GM21360 (cell line): ENCODE results near the gene MYO3B.

ENCODE experiments used
- ATAC-seq: cut with Tn5 transposase; IDR thresholded peaks from one replicate; pipeline ENCODE4 v1.9.1; 2021; ENCODE audit warnings: mild to moderate bottlenecking, moderate library complexity; ENCODE audit not compliant: unreplicated experiment

MYO3B gene

GRCh38 chr2:170235860-170236679 is 58.1 kb downstream of the MYO3B start:
- no peak for ATAC-seq

- ATAC-seq: no peak
These were observed 58.7 kb downstream of the MYO3B start for GRCh38 chr2:170236680-170237047.

- no peak for ATAC-seq
These were observed 59.7 kb downstream of the MYO3B start for GRCh38 chr2:170237572-170238120.

- ATAC-seq: no peak
These were observed 60.8 kb downstream of the MYO3B start for GRCh38 chr2:170238776-170239175.

GRCh38 chr2:170240629-170241028 is 62.7 kb downstream of the MYO3B start:
- no peak for ATAC-seq

- ATAC-seq: no peak
These were observed 63.8 kb downstream of the MYO3B start for GRCh38 chr2:170241756-170242155.

GRCh38 chr2:170243118-170243837 is 65.3 kb downstream of the MYO3B start:
- no peak for ATAC-seq

GRCh38 chr2:170243898-170244297 is 66.0 kb downstream of the MYO3B start:
- no peak for ATAC-seq

- ATAC-seq: no peak
These were observed 66.6 kb downstream of the MYO3B start for GRCh38 chr2:170244555-170244954.

GRCh38 chr2:170245312-170245711 is 67.4 kb downstream of the MYO3B start:
- ATAC-seq: no peak

GRCh38 chr2:170247333-170247732 is 69.4 kb downstream of the MYO3B start:
- ATAC-seq: no peak

- ATAC-seq: no peak
These were observed 70.0 kb downstream of the MYO3B start for GRCh38 chr2:170247882-170248393.

- no peak for ATAC-seq
These were observed 70.8 kb downstream of the MYO3B start for GRCh38 chr2:170248574-170249393.

GRCh38 chr2:170249761-170250160 is 71.8 kb downstream of the MYO3B start:
- no peak for ATAC-seq

- ATAC-seq: no peak
These were observed 72.6 kb downstream of the MYO3B start for GRCh38 chr2:170250584-170250983.

- ATAC-seq: no peak
These were observed 74.5 kb downstream of the MYO3B start for GRCh38 chr2:170252414-170252813.

- no peak for ATAC-seq
These were observed 75.8 kb downstream of the MYO3B start for GRCh38 chr2:170253721-170254230.

GRCh38 chr2:170254293-170254732 is 76.4 kb downstream of the MYO3B start:
- no peak for ATAC-seq

- no peak for ATAC-seq
These were observed 77.2 kb downstream of the MYO3B start for GRCh38 chr2:170255137-170255536.

- ATAC-seq: no peak
These were observed 78.0 kb downstream of the MYO3B start for GRCh38 chr2:170255971-170256370.

GRCh38 chr2:170258382-170258781 is 80.4 kb downstream of the MYO3B start:
- no peak for ATAC-seq
